Fibroblast of skin of left biceps (primary cell): ENCODE results near the gene RFX4.
"Not testable (repeated sequence)": the region's sequence is repeated elsewhere in the genome, so short reads cannot be mapped to it uniquely, and the experiment has no call there.

Experiments used
- DNase-seq, 2 experiments: peaks; one replicate each; pipeline ENCODE4 v3.0.0-alpha.2; 2013; ENCODE audit warnings: low read depth in 2 of 2

RFX4 gene

GRCh38 chr12:106726603-106727202 is 143.9 kb downstream of the RFX4 start:
- not testable (repeated sequence) for DNase-seq

DNA sequence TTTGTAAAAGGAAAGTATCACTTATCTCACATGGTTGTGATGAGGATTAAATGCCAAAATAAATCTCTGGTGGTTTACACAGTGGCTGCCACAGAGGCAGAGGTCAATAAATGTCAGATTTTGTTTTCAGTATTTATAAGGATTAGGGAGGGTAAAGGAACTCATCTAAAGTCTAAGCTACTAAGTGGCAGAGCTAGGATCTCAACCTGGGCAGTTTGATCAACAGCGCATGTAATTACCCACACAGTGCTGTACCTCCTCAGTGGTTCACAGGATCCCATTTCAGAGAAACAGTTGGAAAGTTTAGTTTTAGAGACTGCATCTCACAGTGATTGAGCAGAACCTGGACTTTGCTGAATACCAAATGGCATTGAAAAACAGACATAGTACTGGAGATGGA is 146.8 kb downstream of the RFX4 start:
- DNase-seq = no peak

- no peak for DNase-seq
These were observed 150.1 kb downstream of the RFX4 start for GRCh38 chr12:106732890-106733289.

DNA sequence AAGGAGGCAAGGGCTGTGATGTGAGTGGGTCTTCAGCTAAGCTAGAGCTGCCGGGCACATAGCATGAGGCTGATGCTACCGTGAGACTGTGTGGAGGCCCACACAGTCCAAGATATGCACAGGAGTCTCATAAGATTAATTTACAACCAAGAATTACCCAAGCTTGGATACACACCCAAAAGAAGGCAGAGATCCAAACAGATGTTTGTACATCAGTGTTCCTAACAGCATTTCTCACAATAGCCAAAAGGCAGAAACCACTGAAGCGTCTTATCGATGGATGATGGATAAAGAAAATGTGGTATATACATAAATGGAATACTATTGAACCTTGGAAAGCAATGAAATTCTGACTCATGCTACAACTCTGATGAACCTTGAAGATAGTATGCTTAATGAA is 150.9 kb downstream of the RFX4 start:
- DNase-seq = no peak

GRCh38 chr12:106736051-106736957 is 153.5 kb downstream of the RFX4 start:
- DNase-seq = no peak

- no peak for DNase-seq
These were observed 156.5 kb downstream of the RFX4 start for GRCh38 chr12:106739318-106739717.

DNA sequence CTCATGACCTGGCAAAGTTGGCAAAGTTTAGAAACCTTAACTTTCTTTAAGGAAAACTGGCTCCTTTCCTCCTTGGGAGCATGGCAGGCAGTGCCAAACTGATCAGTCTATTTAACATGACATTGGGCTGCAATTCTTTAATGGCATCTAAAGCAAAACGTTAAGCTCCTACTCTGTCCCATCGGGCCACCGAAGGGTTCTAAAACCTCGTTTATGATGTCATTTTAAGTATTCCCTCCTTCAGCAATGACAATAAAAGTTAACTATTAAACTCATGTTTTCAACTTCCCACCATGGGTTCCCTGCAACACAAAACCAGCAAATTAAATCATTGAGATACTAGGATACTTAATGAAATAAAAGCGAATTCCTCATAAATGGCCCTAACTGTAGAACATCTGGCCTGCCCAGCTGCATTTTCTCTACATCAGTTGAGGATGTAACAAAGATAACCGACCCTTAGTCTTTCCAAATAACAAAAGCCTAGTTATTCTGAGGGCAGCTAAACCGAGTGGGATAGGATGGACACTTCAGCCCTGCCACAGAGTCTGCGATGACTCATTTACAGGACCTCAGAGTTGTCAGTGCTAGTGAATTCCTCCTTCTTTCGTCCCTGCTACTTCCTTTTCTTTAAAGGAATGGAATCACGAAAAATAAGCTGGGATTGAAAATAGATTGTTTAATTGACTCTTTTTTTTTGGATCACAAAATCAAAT is 157.2 kb downstream of the RFX4 start:
- no peak for DNase-seq

GRCh38 chr12:106740818-106741217 is 158.0 kb downstream of the RFX4 start:
- no peak for DNase-seq

DNA sequence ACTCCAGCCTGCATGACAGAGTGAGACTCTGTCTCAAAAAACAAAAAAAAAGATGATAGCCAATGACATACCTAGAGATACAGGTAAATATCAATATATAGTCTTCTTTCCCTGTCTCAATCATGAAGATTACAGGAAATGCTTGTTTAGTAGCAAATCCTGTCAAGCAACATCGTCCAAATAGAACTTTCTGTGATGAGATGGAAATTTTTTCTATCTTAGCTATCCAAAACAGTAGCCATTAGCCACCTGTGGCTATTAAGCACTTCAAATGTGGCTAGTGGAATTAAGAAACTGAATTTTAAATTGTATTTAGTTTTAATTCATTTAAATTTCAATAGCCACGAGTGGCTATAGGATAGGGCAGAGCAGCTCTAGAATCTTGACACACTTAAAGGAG is 158.4 kb downstream of the RFX4 start:
- DNase-seq = no peak

DNA sequence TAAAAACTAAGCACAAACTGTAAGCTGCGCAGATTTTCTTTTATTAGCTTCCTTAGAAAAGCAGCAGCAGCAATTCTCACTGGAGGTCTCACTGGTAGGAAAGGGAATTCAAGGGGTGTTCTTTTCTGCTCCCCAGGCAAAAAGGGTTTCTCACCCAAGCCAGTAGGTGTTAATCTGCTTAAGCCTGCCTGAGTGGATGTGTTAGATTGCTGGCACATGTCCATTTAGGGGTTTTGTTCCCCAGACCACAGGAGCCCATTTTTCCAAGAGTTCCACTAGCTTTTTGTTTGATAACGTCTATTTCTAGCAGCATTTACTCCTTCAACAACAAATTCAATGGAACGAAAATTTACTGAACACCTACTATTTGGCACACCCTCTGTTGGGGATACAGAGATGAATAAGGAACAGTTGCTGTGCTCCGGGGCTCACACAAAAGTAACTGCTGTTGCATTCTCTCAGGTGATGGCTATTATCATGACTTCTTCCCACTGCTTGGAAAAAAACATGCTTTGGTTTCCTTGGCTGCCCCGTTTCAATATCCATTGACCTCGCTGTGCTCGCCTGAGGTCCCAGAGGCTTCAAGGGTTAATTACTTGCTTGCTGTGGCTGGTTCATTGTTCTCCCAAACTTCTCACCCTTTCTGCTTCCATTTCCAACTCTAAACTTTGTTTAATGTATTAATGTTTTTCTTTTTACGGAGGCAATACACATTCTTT is 160.6 kb downstream of the RFX4 start:
- no peak for DNase-seq

GRCh38 chr12:106744600-106744999 is 161.8 kb downstream of the RFX4 start:
- DNase-seq = no peak

- DNase-seq = no peak
These were observed 162.5 kb downstream of the RFX4 start for GRCh38 chr12:106745181-106745745.

DNA sequence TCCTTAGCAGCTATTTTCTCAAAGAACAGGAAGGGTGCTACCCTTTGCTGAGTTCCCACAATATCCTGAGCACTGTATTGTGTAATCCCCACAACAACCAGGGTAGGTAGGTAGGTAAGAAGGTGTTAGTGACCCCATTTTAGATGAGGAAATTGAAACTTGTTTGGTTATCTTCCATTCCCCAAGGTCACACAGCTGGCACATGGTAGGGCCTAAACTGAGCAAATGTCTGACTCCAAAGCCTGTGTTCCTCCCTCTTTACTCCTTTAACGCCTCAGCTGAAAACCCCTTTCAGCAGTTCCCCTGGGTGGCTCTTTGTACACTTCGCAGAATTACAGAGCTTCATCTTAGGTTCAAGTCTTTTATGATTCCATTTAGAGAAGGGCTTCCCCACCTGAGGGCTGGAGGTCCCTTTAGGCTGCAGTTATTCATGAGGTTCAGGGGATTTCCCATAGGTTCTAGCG is 165.2 kb downstream of the RFX4 start:
- no peak for DNase-seq

- DNase-seq = no peak
These were observed 167.7 kb downstream of the RFX4 start for GRCh38 chr12:106750524-106750923.

GRCh38 chr12:106753526-106753925 is 170.7 kb downstream of the RFX4 start:
- no peak for DNase-seq

GRCh38 chr12:106754331-106754730 is 171.5 kb downstream of the RFX4 start:
- DNase-seq = no peak

- no peak for DNase-seq
These were observed 175.0 kb downstream of the RFX4 start for GRCh38 chr12:106757623-106758348.

- DNase-seq = no peak
These were observed 175.7 kb downstream of the RFX4 start for GRCh38 chr12:106758349-106759110.

GRCh38 chr12:106759526-106760183 is 176.9 kb downstream of the RFX4 start:
- DNase-seq = no peak

DNA sequence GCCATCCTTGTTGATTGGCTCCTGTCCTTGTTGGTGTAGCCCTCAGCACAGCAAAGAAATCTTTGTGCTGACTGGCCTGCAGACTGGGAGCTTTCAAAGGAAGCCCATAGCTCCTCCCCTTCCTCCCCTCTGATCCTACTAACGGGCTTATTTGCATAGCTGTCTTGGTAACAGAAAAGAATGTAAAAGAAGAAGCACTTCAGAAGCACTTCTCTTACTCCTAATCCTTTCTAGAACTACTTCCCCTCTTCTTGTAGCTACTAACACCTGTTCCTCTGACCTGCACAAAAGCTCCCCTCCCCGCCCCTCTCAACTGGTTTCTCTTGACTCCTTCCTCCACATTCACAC is 177.4 kb downstream of the RFX4 start:
- DNase-seq = no peak
